Naive B cell (primary cell): ENCODE data around the gene ATG101. TPM values are rescaled to one million over a fixed set of nuclear protein-coding genes. Genes with fewer than 3 reads are reported as not detected.

Source experiments
- ATAC-seq, 2 donors: fragments of 150-1000 bp; cut with Tn5 transposase; 2 replicates each; pipeline ENCODE4 v1.10.0; 2021; ENCODE audit warnings: low read depth in 2 of 2, mild to moderate bottlenecking in 2 of 2, moderate library complexity in 2 of 2
- DNase-seq: peaks from one replicate; pipeline ENCODE4 v3.0.0; 2022
- H3K27ac Mint-ChIP-seq, 6 donors: one replicate each; pipeline ENCODE4 v1.8.0; 2020 to 2022; ENCODE audit warnings: mild to moderate bottlenecking in 6 of 6, mixed read lengths in 6 of 6, moderate library complexity in 5 of 6, inconsistent platforms in 2 of 6
- H3K27me3 Mint-ChIP-seq, 3 donors: one replicate each; pipeline ENCODE4 v1.8.0; 2021 to 2022; ENCODE audit warnings: mixed read lengths in 3 of 3, mild to moderate bottlenecking in 1 of 3
- H3K36me3 Mint-ChIP-seq, 2 donors: one replicate each; pipeline ENCODE4 v1.8.0; 2020 to 2022; ENCODE audit warnings: mixed read lengths in 2 of 2, inconsistent platforms in 1 of 2, mild to moderate bottlenecking in 1 of 2
- H3K4me1 Mint-ChIP-seq, 3 donors: one replicate each; pipeline ENCODE4 v1.8.0; 2020 to 2022; ENCODE audit warnings: mixed read lengths in 3 of 3, inconsistent platforms in 1 of 3, mild to moderate bottlenecking in 1 of 3, moderate library complexity in 1 of 3
- H3K4me3 Mint-ChIP-seq, 8 donors: one replicate each; pipeline ENCODE4 v1.8.0; 2020 to 2022; ENCODE audit warnings: mild to moderate bottlenecking in 8 of 8, mixed read lengths in 8 of 8, moderate library complexity in 8 of 8, inconsistent platforms in 2 of 8
- H3K9me3 Mint-ChIP-seq, 7 donors: one replicate each; pipeline ENCODE4 v1.8.0; 2020 to 2022; ENCODE audit warnings: mixed read lengths in 7 of 7, mild to moderate bottlenecking in 5 of 7, inconsistent platforms in 2 of 7, moderate library complexity in 1 of 7
- polyA plus RNA-seq, 6 donors: library from polyadenylated mRNA; unstranded; fragments of 300-500 nt; fragmentation: Illumina TruSeq; gene quantifications; one replicate each; pipeline ENCODE4 v1.2.3, GENCODE V29; 2021; ENCODE audit warnings: low read depth in 6 of 6

The ATG101 gene
- polyA plus RNA-seq, 6 donors from 2014 or later: 20.1 to 35.5 (median 24.4) TPM

DNA sequence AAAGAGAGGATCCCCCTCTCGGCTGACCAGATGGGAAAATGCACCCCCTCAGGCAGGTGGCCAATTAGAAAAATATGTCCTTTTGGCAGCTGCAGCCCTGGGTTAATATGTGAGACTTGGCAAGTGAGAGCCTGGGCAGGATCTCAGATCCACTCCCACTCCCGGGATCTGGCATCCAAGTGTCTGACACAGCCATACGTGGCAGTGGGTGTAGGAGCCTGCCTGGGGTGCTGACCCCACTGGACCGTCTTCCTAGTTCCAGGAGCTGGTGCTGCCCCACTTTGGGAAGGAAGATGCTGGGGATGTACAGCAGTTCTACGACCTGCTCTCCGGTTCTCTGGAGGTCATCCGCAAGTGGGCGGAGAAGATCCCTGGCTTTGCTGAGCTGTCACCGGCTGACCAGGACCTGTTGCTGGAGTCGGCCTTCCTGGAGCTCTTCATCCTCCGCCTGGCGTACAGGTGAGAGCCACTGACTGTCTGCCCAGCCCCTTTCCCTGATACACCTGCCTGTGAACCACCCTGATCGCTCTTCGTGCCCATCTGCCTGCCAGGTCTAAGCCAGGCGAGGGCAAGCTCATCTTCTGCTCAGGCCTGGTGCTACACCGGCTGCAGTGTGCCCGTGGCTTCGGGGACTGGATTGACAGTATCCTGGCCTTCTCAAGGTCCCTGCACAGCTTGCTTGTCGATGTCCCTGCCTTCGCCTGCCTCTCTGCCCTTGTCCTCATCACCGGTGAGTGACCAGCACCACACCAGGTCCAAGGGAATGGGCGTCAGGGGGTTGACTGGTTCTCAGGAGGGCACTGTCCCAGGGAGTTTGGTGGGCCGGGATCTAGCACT is 12.8 kb upstream of the ATG101 start:
- Mint-ChIP-seq H3K27me3 (no peaks in the 10 kb centered on the region), H3K27ac (peak overlapping the region in 2 of 6 donors; percentile 53 to 69), H3K9me3 (no peaks in the 10 kb centered on the region), H3K4me3 (peak overlapping the region in 2 of 8 donors; percentile 37 to 61), H3K4me1 (peaks cover 12 to 16% (median 13%) of the 10 kb centered on the region in 3 donors), H3K36me3 (no peaks in the 10 kb centered on the region)
- ATAC-seq: no peak
- DNase-seq: no peak

DNA sequence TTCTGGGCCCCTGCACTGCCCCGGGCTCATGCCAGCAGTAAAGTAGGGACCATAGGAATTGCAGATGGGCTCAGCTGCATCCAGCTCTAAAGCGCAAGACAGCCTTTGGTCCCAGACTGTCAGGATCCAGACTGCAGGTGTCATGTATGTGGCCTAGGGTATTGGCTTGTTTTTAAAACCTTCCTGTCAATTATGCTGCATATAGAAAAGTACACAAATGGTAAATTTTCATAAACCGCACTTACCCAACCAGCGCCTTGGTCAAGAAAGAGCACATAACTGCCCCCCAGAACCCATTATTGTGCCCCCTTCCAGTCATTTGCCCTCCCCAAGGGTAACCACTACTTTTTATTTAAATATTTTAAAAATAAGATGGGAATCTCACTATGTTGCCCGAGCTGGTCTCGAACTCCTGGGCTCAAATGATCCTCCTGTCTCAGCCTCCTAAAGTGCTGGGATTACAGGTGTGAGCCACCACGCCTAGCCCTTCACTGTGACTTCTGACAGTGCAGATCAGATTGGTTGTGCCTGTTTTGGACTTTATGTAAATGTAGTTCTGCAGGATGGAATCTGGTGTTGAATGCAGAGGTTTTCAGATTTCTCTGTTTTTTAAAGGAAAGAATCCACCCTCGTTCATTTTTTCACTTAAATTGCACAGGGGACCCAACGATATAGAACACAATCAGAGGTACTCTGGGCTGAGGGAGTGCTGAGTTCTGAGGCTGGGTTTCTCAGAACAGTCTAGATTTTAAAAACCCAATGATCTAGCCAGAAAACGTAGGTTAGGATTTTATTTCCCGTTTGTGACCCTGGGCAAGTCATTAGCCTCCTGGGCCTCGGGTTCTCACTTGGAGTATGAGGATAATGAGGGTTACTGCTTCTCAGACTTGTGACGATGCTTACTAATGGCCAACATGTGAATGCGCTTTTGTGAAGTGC is 11.9 kb upstream of the ATG101 start:
- no peak for ATAC-seq
- Mint-ChIP-seq H3K27me3 (no peaks in the 10 kb centered on the region), H3K36me3 (no peaks in the 10 kb centered on the region), H3K9me3 (no peaks in the 10 kb centered on the region), H3K4me1 (peaks cover 3 to 7% (median 7%) of the 10 kb centered on the region in 3 donors), H3K27ac (peak overlapping the region in 2 of 6 donors; percentile 12 to 68), H3K4me3 (peak overlapping the region in 1 of 8 donors; percentile 55)
- no peak for DNase-seq

DNA sequence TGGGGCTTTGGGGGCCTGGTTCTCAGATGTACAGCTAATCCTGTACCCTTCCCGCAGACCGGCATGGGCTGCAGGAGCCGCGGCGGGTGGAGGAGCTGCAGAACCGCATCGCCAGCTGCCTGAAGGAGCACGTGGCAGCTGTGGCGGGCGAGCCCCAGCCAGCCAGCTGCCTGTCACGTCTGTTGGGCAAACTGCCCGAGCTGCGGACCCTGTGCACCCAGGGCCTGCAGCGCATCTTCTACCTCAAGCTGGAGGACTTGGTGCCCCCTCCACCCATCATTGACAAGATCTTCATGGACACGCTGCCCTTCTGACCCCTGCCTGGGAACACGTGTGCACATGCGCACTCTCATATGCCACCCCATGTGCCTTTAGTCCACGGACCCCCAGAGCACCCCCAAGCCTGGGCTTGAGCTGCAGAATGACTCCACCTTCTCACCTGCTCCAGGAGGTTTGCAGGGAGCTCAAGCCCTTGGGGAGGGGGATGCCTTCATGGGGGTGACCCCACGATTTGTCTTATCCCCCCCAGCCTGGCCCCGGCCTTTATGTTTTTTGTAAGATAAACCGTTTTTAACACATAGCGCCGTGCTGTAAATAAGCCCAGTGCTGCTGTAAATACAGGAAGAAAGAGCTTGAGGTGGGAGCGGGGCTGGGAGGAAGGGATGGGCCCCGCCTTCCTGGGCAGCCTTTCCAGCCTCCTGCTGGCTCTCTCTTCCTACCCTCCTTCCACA is 11.0 kb upstream of the ATG101 start:
- peak overlapping the region in 2 of 8 donors; percentile 23 to 55 for H3K4me3 Mint-ChIP-seq
- H3K27ac Mint-ChIP-seq: peak overlapping the region in 3 of 6 donors; percentile 49 to 74 (median 69)
- H3K9me3 Mint-ChIP-seq: no peaks in the 10 kb centered on the region
- DNase-seq (no peak), ATAC-seq (no peak)
- no peaks in the 10 kb centered on the region for H3K36me3 Mint-ChIP-seq
- H3K27me3 Mint-ChIP-seq: peaks cover 0 to 3% (median 0%) of the 10 kb centered on the region in 3 donors
- H3K4me1 Mint-ChIP-seq: peaks cover 0 to 4% (median 0%) of the 10 kb centered on the region in 3 donors

DNA sequence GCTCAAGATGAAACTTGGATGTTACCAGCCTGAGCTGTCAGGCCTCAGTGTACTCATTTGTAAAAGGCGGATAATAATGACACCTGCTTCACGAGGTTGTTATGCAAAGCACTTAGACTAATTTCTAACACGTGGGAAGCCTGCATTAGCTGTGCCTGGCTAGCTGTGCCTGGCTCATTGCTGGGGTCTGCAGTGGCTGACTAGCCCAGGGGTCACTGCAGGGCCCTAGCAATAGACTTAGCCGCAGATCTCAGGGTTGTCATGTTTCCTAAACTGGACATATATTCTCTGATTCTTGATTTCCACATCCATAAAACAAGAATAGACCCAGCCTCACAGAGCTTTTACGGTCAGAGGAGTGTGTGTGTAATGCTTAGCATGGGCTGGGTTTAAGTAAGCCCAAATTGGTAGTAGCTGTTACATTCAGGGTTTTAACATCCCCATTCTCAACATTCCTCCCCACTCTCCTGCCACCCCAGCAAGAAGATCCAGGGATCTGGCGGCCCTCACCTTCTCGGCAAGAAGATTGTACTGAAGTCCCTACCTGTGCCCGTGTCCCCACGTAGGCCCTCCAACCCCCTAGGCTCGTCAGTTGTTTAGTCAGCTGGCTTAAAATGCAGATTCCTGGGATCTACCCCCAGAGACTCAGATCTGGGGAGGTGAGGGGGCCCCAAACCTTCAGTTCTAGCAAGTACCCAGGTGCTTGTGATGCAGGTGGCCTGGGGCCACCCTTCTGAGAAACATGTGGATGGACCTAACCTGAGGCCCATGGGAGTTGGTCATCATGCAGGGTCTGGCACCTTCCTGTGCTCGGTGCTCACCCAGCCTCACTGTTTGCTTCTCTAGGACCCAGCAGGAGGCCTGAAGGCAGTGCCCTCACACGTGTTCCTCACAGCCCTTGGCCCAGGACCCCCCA is 9.9 kb upstream of the ATG101 start:
- Mint-ChIP-seq H3K9me3 (no peaks in the 10 kb centered on the region), H3K27me3 (peaks cover 0 to 11% (median 0%) of the 10 kb centered on the region in 3 donors), H3K4me1 (no peaks in the 10 kb centered on the region), H3K27ac (peak overlapping the region in 3 of 6 donors; percentile 49 to 78 (median 54)), H3K36me3 (no peaks in the 10 kb centered on the region), H3K4me3 (peak overlapping the region in 1 of 8 donors; percentile 55)
- DNase-seq (no peak), ATAC-seq (peak in 1 of 2 donors; percentile 13)

DNA sequence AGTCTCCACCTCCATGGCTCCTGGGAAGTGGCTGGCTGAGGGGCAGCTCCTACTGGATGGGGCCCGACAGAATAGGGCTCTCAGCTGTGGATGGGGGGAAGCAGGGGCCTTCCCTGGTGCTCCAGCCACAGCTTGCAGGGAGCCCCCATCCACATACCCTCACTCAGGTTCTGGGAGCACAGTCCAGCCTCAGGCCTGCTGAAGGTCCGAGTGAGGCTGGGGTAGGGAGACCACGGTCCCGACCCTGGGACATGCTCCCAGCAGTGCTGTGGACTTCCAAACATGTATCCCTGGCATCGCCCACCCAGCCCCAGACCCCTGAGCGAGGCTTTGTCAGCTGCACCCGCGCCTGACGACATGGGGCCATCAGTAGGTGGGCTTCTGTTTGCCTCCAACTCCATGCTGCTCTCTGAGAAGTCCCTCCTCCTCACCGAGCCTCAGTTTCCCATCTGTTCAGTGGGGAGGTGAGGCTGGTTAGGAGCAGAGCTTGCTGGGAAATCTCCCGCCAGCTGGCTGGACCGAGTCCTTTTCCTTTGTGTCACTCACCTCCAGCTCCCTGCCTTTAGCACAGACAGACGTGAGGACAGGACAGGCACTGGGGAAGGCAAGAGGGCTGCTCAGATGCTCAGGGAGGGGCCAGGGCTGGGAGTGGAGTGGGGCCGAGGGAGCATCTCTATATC is 9.1 kb upstream of the ATG101 start:
- Mint-ChIP-seq H3K27ac (peak overlapping the region in 2 of 6 donors; percentile 56 to 67), H3K4me3 (peak overlapping the region in 1 of 8 donors; percentile 55), H3K27me3 (peaks cover 0 to 19% (median 5%) of the 10 kb centered on the region in 3 donors), H3K36me3 (no peaks in the 10 kb centered on the region), H3K9me3 (no peaks in the 10 kb centered on the region), H3K4me1 (no peaks in the 10 kb centered on the region)
- DNase-seq (no peak), ATAC-seq (no peak)

DNA sequence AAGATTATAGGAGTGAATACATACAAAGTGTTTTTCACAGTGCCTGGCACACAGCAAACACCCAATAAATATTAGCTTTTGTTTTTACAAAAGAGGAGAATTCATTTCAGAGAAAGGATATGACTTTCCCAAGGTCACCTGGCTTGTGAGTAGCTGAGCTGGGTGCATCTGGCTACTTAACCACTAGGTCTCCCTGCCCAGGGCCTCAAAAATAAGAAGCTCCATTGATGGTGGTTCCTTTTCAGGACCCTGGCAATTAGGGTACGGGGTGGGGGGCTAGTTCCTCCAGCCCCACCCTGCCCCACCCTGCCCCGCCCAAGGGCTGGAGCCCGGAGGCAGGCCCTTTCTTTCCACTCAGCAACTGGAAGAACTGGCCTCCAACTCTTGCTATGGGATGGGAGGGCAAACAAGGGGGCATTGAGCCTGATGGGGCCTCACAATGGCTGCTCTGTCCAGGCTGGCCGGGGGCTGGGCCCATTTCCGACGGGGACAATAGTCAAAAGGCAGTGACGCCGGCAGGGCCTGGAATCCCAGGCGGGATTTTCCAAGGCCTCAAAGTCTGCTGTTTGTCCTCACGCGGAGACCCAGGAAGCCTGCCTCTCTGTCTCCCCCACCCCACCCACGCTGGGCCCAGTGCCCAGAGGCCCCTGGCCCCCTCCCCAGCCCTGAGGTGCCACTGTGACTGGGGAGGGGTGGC is 8.2 kb upstream of the ATG101 start:
- no peaks in the 10 kb centered on the region for H3K4me1 Mint-ChIP-seq
- no peaks in the 10 kb centered on the region for H3K36me3 Mint-ChIP-seq
- no peaks in the 10 kb centered on the region for H3K9me3 Mint-ChIP-seq
- no peak overlapping the region for H3K4me3 Mint-ChIP-seq
- H3K27me3 Mint-ChIP-seq: peaks cover 0 to 19% (median 8%) of the 10 kb centered on the region in 3 donors
- no peak overlapping the region for H3K27ac Mint-ChIP-seq
- DNase-seq: no peak
- no peak for ATAC-seq

DNA sequence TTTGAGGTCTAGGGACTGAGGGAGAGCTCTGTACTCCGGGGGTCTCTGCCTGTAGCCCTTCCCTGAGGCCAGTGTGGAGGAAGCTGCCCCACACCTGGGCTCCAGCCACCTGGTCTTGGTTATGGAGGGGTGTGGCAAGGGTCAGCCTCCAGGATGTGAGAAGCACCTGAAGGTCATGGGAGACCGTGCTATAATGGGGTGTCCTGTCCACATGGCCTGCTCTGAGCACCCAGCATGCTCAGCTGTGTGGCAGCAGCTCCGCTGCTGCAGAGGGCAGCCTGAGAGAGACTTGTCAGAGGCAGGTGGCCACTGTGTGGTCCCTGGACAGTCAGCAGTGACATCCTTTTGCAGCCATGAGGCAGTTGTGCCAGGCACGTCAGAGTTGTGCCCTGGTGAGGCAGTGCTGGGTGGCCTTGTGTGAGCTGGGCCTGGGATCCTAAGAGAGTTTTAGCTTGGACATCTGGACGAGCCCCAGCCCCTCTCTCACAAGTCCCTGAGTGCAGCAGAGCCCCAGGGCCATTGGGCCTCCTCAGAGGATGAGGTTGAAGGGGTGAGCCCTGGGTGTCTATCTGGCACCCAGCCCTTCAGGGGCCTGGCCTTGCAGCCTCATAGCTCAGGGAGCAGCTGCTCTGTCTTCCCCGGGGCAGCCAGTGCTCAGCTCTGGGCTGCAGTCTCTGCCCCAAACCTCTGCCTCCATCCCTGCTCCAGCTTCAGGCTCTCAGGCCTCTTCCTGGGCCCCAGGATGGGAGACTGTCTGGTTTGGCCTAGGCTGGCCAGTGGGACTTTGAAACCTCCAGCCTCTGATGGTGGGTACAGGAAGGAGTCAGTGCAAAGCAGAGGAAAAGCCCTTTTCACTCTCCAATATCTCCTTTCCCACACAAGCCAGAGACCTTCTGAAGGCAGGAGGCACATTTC is 7.4 kb upstream of the ATG101 start:
- H3K4me1 Mint-ChIP-seq: no peaks in the 10 kb centered on the region
- H3K4me3 Mint-ChIP-seq: no peak overlapping the region
- no peaks in the 10 kb centered on the region for H3K9me3 Mint-ChIP-seq
- H3K27ac Mint-ChIP-seq: no peak overlapping the region
- no peak for ATAC-seq
- no peak for DNase-seq
- no peaks in the 10 kb centered on the region for H3K36me3 Mint-ChIP-seq
- peaks cover 0 to 19% (median 8%) of the 10 kb centered on the region in 3 donors for H3K27me3 Mint-ChIP-seq

DNA sequence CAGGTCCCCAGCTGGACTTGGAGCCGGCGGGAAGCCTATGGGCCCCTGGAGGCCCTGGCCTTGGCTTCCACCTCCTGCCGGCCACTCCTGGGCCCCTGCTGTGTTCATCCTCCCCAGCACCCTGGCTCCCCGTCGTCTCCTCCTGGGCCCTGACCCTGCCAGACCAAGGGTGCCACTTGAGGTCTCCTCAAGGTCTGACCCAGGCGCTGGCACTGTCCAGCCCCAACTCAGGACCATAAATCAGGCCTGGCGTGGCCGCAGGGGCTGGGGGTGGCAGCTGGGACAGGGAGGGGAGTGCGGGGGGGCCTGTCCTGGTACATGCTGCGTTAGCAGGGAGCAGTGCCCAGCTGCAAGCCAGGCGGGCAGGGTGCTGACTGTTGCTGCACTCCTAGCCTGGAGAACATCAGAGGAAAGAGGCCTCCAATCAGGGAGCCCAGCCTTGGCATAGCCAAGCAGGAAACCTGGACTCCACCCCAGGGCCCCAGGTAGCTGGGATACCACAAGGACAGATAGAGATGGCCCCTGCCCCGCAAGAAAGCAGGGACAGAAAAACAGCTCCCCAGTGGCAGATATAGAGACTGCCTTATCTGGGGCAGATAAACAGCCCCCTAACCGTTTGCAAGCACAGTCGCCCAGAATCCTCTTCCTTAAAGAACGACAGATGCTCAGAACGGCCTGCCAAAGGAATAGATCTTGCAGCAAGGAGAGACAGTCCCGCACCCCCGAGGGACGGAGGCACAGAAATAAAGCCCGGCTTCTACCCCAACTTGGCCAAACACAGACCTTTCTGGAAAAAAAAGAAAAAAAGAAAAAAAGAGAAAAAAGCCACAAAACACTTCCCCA is 6.5 kb upstream of the ATG101 start:
- no peak for ATAC-seq
- Mint-ChIP-seq H3K36me3 (no peaks in the 10 kb centered on the region), H3K4me3 (peak overlapping the region in 1 of 8 donors; percentile 72), H3K27ac (peak overlapping the region in 1 of 6 donors; percentile 63), H3K27me3 (peaks cover 0 to 19% (median 8%) of the 10 kb centered on the region in 3 donors), H3K4me1 (no peaks in the 10 kb centered on the region), H3K9me3 (no peaks in the 10 kb centered on the region)
- no peak for DNase-seq

DNA sequence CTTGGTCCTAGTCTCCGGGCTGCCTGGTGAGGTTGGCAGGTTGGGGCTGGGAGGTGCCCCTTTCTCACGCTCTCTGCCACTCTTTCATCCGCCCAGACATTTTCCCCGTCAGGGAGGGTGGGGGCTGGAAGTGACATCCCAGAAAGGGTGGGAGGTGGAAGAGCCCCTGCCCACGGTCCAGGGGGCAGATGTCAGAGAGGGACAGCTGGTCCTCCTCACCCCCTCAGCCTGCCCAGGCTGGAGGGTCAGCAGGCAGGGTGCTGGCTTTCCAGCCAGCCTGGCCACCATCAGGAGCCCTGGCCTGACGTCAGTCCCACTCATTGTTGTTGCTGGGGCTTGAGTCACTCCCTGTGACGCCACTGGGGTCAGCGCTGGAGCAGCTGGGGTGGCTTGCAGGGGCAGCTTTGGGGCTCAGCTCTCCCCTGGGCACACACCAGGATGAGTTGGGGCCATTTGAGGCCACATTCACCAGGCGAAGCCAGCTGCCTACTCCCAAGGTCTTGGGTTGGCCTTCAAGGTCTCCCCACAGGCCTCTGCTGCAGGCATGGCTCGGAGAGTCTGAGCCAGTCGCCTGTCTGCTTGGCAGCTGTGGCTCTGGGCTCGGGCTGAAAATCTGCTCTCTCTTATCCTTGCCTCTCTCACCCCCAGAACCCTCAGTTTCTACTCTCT is 5.7 kb upstream of the ATG101 start:
- Mint-ChIP-seq H3K27ac (no peak overlapping the region), H3K36me3 (no peaks in the 10 kb centered on the region), H3K4me1 (peaks cover under 1 to 4% (median 3%) of the 10 kb centered on the region in 3 donors), H3K9me3 (no peaks in the 10 kb centered on the region), H3K27me3 (peaks cover 0 to 19% (median 8%) of the 10 kb centered on the region in 3 donors), H3K4me3 (no peak overlapping the region)
- no peak for ATAC-seq
- DNase-seq: no peak
